GM19035 (cell line): ENCODE data around the gene USF3.
"Not testable (repeated sequence)": the region's sequence is repeated elsewhere in the genome, so short reads cannot be mapped to it uniquely, and the experiment has no call there.

Source experiments
- ATAC-seq: cut with Tn5 transposase; IDR thresholded peaks from one replicate; pipeline ENCODE4 v1.9.1; 2021; ENCODE audit not compliant: unreplicated experiment

Gene USF3

GRCh38 chr3:113659101-113659541, 37.3 kb downstream of the USF3 start:
- ATAC-seq: no peak

GRCh38 chr3:113658107-113658506, 38.3 kb downstream of the USF3 start:
- no peak for ATAC-seq

DNA sequence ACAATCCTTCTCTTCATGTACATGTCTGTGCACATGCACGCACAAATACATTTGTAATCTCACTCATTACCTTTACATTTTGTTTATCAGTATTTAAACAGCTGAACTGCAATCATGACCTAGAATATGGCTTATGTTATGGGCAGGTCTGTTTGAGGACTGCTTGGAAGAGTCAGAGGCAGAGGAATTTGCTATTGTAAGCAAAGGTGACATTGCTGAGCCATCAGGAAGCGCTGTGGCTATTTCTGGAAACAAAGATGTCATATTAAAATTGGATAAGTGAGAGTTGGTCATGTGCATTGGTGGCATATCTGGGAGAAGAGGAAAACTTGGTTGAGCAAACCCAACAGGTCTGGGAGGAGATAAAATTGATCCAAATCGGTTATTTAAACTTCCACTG, 41.6 kb downstream of the USF3 start:
- no peak for ATAC-seq

- no peak for ATAC-seq
These were observed 42.1 kb downstream of the USF3 start for GRCh38 chr3:113654310-113654709.

GRCh38 chr3:113649174-113649845, 47.1 kb downstream of the USF3 start:
- ATAC-seq: no peak

DNA sequence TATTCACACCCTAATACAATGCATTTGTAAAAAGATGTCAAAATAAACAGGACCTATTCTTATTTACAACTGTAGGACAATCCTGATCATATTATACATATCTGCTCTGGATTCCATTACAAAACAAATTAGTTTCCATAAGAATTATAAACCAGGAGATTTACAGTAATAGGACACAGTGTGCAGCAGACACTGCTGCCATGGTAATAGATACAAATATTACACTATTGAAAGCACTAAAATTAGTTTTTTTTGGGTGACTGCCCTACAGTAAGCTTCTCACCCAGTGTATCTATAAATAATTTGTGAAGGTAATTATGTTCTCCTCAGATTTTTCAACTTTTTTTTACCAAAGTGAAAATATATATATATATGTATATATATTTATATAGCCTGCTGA, 47.9 kb downstream of the USF3 start:
- no peak for ATAC-seq

- ATAC-seq: no peak
These were observed 52.9 kb downstream of the USF3 start for GRCh38 chr3:113643583-113643982.

DNA sequence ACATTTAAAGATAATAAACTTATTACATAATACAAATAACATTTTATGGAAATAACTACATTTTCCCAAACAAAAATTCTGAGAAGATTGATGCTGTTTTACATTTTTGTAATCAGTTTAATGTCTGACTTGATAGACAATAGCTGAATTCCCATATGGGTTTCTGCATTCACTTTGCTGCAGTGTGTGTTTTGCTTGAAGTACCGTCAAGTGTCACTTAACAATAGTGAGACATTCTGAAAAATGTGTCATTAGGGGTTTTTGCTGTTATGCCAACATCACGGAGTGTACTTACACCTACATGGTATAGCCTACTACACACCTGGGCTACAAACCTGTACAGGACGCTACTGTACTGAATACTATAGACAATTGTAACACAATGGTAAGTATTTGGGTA, 57.5 kb downstream of the USF3 start:
- ATAC-seq: no peak

DNA sequence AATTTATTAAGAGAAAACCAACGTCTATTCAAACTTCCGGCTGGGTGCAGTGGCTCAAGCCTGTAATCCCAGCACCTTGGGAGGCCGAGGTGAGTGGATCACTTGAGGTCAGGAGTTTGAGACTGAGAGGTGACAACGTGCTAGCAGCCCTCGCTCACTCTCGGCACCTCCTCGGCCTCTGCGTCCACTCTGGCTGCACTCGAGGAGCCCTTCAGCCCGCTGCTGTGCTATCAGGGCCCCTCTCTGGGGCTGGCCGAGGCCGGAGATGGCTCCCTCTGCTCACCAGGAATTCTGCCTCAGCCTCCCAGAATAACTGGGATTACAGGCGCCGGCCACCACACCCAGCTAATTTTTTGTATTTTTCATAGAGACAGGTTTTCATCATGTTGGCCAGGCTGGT, 58.7 kb downstream of the USF3 start:
- no peak for ATAC-seq

DNA sequence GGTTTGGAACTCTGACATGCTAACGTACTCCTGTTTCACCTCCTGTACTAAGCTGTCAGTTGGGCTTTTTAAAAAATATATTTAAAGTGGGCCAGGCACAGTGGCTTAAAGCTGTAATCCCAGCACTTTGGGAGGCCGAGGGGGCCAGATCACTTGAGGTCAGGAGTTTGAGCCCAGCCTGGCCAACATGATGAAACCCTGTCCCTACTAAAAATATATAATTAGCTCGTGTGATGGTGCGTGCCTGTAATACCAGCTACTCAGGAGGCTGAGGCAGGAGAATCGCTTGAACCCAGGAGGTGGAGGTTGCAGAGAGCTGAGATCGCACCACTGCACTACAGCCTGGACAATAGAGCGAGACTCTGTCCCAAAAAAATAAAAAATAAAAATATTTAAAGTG, 60.4 kb downstream of the USF3 start:
- ATAC-seq: not testable (repeated sequence)

DNA sequence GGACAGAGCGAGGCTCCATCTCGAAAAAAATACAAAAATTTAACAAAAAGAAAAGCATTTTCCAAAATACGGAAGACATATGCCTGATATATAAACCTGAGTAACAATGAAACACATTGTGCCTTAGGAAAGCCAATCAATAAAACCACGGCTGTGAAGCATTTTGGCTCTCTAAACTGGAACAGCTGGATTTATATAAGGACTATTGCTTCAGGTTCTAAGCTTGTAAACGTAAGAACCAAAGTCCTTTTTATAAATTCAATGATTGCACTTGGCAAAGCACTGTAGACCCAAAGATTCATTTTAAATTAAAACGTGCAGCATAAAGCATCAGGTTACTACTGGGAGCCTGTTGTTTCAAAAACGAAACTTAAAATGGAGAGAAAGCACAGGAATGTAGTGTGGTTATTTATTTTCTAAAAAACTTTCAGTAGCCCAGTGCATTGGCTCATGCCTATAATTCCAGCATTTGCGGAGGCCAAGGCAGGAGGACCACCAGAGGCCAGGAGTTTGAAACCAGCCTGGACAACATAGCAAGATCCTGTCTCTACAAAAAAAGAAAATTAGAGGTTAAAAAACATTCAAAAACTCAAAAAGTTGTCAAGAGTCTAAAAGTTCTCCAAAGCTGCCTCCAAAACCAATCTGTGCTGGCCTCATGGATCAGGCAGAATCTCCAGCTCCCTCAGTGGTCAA, 61.5 kb downstream of the USF3 start:
- no peak for ATAC-seq

GRCh38 chr3:113631573-113631972, 64.9 kb downstream of the USF3 start:
- ATAC-seq: no peak

GRCh38 chr3:113630956-113631542, 65.4 kb downstream of the USF3 start:
- no peak for ATAC-seq

- ATAC-seq: no peak
These were observed 66.6 kb downstream of the USF3 start for GRCh38 chr3:113629584-113630421.

GRCh38 chr3:113628788-113629187, 67.7 kb downstream of the USF3 start:
- no peak for ATAC-seq

DNA sequence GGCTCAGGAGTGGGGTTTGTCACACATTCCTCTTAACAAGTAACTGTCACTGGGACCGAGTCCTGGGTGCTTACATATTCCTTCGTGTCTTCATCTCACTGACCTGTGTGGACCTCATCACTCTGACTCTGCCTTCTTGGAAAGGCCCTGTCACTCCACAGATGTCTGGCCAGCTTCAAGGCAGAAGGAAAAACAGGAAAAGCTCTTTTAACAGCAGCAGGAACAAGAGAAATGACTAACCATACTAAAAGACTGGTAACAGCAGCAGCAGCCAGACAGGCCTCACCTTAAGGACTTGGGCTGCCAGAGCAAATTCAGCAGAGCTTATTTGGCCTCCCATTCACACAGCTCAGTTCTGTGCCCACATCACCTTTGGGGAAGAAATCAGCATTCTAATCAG, 68.1 kb downstream of the USF3 start:
- no peak for ATAC-seq

GRCh38 chr3:113626503-113627371, 69.7 kb downstream of the USF3 start:
- ATAC-seq: no peak

- ATAC-seq: no peak
These were observed 70.6 kb downstream of the USF3 start for GRCh38 chr3:113625834-113626233.

DNA sequence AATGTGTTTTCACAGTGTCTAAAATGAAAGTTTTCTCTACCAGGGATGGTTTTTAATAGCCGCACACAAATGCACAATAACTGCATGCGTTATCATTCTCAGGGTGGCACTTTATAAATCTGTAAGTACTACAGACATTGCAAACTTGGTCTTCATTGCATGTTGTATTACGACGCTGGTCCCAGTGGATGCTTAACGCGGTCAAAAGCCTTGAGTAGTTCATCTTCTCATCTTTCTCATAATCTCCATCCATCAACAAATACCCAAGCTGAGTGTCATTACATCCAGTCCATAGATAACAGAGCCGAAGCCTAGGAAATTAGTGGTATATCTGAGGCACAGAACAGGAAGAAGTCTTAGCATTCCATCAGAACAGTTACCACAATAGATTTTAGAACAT, 72.6 kb downstream of the USF3 start:
- no peak for ATAC-seq

GRCh38 chr3:113623324-113623723, 73.1 kb downstream of the USF3 start:
- no peak for ATAC-seq

GRCh38 chr3:113620091-113620490, 76.4 kb downstream of the USF3 start:
- ATAC-seq: no peak
